ENCODE data around the gene SLC35G1. TPM values are rescaled to one million over a fixed set of nuclear protein-coding genes. Genes with fewer than 3 reads are reported as not detected.

The SLC35G1 gene
- total RNA-seq, 1 donor from 2014 or later, result 3.0 TPM

DNA sequence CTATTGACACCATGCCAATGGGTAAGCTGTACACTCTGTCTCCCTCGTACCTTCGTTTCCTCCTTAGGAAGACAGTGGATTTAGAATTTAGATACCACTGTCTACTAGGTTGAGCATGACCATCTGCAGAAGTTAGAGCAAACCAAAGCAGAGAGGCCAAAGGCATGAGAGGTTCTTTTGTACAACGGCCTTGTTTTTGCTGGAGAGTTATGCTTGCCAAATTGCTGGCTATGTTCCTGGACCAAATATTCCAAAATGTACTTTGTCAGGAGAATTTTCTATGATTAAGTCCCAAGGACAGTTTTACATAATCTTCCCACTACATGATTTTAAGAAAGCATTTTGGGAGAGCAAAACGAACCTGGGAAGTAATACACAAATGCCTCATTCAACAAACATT, 52.0 kb downstream of the SLC35G1 start:
- Mint-ChIP-seq H3K36me3 (ENCODE audit: unreplicated experiment) (no peaks in the 10 kb centered on the region), H3K27me3 (ENCODE audit: unreplicated experiment) (peaks cover 2% of the 10 kb centered on the region), H3K9me3 (ENCODE audit: unreplicated experiment) (no peaks in the 10 kb centered on the region), H3K27ac (ENCODE audit: unreplicated experiment) (no peak overlapping the region), H3K4me3 (ENCODE audit: unreplicated experiment) (no peak overlapping the region), H3K4me1 (ENCODE audit: low read depth, unreplicated experiment) (peaks cover 7% of the 10 kb centered on the region)
- no peak for DNase-seq
- TF ChIP-seq, protein P1, sequence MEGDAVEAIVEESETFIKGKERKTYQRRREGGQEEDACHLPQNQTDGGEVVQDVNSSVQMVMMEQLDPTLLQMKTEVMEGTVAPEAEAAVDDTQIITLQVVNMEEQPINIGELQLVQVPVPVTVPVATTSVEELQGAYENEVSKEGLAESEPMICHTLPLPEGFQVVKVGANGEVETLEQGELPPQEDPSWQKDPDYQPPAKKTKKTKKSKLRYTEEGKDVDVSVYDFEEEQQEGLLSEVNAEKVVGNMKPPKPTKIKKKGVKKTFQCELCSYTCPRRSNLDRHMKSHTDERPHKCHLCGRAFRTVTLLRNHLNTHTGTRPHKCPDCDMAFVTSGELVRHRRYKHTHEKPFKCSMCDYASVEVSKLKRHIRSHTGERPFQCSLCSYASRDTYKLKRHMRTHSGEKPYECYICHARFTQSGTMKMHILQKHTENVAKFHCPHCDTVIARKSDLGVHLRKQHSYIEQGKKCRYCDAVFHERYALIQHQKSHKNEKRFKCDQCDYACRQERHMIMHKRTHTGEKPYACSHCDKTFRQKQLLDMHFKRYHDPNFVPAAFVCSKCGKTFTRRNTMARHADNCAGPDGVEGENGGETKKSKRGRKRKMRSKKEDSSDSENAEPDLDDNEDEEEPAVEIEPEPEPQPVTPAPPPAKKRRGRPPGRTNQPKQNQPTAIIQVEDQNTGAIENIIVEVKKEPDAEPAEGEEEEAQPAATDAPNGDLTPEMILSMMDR (IDR thresholded peaks at IDR 0.05; ENCODE audit: partially characterized antibody, unreplicated experiment), result no peak

DNA sequence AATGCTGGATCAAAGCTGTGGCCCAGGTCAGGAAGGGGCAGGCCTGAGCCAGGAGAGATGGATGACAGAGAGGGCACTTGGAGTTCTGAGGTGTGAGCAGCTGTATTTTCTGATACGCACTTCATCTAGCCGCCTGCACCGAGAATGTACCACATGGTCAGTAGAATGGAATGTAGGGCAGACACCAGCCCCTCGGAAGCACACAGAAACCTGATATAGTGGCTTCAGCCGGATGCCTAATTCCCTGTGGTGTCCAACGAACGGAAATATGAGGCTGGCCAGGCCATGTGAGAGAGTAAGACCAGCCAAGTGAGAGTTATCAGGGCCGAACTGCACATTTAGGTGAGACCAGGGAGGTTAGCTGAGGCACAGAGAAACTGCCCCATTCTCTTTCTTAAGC, 53.3 kb downstream of the SLC35G1 start:
- Mint-ChIP-seq H3K4me3 (ENCODE audit: unreplicated experiment) (no peak overlapping the region), H3K27me3 (ENCODE audit: unreplicated experiment) (peaks cover 2% of the 10 kb centered on the region), H3K27ac (ENCODE audit: unreplicated experiment) (no peak overlapping the region), H3K9me3 (ENCODE audit: unreplicated experiment) (no peaks in the 10 kb centered on the region), H3K36me3 (ENCODE audit: unreplicated experiment) (no peaks in the 10 kb centered on the region), H3K4me1 (ENCODE audit: low read depth, unreplicated experiment) (peaks cover 7% of the 10 kb centered on the region)
- TF ChIP-seq, protein P1 (IDR thresholded peaks at IDR 0.05; ENCODE audit: partially characterized antibody, unreplicated experiment), result no peak
- no peak for DNase-seq

DNA sequence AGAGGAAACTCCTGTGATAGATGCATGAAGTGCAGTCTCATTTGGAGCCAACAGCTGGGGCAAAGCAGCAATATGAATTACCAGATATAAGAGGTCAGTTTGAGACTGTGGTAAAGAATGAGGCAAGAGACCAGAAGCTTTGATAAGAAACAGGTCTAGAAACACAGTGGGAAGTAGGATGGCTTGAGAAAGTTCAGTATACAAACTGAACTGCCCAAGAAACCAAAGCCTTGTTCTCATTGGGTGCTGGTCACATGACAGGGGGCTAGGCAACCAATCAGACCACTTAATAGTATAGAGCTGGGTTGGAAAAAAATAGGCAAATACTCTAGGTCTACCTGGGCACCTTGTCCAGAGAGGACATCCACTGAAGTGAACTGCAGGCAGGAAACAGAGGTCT, 53.7 kb downstream of the SLC35G1 start:
- no peaks in the 10 kb centered on the region for H3K36me3 Mint-ChIP-seq (ENCODE audit: unreplicated experiment)
- peaks cover 7% of the 10 kb centered on the region for H3K4me1 Mint-ChIP-seq (ENCODE audit: low read depth, unreplicated experiment)
- H3K4me3 Mint-ChIP-seq (ENCODE audit: unreplicated experiment), result no peak overlapping the region
- no peak for DNase-seq
- TF ChIP-seq, protein P1 (IDR thresholded peaks at IDR 0.05; ENCODE audit: partially characterized antibody, unreplicated experiment), result no peak
- H3K27me3 Mint-ChIP-seq (ENCODE audit: unreplicated experiment), result peaks cover 2% of the 10 kb centered on the region
- H3K27ac Mint-ChIP-seq (ENCODE audit: unreplicated experiment), result no peak overlapping the region
- no peaks in the 10 kb centered on the region for H3K9me3 Mint-ChIP-seq (ENCODE audit: unreplicated experiment)

DNA sequence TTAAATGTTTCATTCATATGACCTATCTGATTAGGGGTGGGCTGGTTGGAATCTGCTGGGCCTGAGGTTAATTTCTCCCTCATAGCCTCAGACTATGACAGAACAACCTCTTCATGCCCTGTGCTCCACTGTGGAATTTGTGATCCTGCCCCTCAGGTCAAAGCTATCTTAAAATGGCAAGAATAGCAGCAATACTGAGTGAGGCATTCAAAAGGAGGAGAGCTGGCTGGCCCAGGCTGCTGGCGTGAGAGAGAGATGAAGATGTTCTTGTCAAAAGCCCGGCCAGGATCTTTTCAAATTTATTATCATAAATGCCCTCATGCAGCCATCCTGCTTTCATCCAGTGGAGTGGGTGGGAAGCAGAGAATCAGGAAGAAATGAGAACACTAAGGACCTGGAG, 58.1 kb downstream of the SLC35G1 start:
- no peak overlapping the region for H3K27ac Mint-ChIP-seq (ENCODE audit: unreplicated experiment)
- DNase-seq, result no peak
- H3K36me3 Mint-ChIP-seq (ENCODE audit: unreplicated experiment), result no peaks in the 10 kb centered on the region
- TF ChIP-seq, protein P1 (IDR thresholded peaks at IDR 0.05; ENCODE audit: partially characterized antibody, unreplicated experiment), result no peak
- no peak overlapping the region for H3K4me3 Mint-ChIP-seq (ENCODE audit: unreplicated experiment)
- peaks cover 2% of the 10 kb centered on the region for H3K27me3 Mint-ChIP-seq (ENCODE audit: unreplicated experiment)
- H3K9me3 Mint-ChIP-seq (ENCODE audit: unreplicated experiment), result peaks cover 1% of the 10 kb centered on the region
- peaks cover 5% of the 10 kb centered on the region for H3K4me1 Mint-ChIP-seq (ENCODE audit: low read depth, unreplicated experiment)

Other genes with a start within 250 kb of the SLC35G1 start
- gene FRA10AC1, start 191.4 kb upstream of the SLC35G1 start, total RNA-seq (ENCODE audit: unreplicated experiment), result 17.7 TPM
- gene LGI1, start 136.0 kb upstream of the SLC35G1 start, total RNA-seq (ENCODE audit: unreplicated experiment), result 174 TPM
- gene PLCE1, start 100.0 kb downstream of the SLC35G1 start, total RNA-seq (ENCODE audit: unreplicated experiment), result 0.25 TPM

Measured in glutamatergic neuron (in vitro differentiated cells).